Inflammatory macrophage (primary cell): ENCODE measurements around the gene AQP5.
A peak's percentile ranks its signal among the peaks of the same experiment; 100 is the strongest.
"Not testable (repeated sequence)": the region's sequence is repeated elsewhere in the genome, so short reads cannot be mapped to it uniquely, and the experiment has no call there.

Experiments used
- DNase-seq, 2 donors: peaks; one replicate each; pipeline ENCODE4 v3.0.0-alpha.2; 2020 to 2022

Gene AQP5

DNA sequence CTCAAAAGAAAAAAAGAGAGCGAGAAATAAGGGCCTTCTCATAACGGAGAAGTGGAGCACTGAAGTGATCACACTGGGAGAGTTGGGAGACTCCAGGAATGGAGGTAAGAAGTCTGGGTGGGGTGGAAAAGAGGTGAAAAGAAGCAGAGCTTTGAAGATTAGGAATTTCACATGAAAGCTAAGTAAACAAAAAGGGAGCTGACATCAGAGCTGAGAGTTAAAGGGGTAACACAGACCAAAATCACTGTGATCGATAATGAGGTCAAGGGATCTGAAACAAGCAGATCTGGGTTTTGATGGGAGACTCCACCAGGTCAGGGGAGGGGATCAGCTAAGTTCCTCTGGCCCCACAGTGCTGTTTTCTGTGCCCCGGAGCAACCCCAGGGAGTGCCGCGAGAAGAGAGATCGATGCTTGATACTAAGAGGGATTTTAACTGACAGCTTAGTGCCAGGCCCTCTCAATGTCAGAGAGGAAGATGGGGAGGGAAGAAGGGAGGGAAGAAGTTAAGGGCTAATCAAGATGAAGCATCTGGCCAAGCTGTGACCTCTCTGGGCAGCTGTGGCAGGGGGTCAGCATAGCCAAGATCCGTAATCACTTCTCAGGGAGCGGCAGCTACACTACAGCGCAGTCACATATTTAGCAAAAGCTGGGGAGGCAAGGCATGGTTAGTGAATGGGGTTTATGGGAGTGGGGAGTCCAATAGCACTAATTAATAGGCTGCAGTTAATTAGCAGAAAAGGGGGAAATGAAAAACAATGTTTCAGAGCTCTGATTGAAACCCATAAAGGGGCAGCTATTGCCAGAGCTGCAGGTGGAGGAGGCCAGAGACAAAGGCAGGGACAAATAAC is 19.1 kb downstream of the AQP5 start:
- no peak for DNase-seq

DNA sequence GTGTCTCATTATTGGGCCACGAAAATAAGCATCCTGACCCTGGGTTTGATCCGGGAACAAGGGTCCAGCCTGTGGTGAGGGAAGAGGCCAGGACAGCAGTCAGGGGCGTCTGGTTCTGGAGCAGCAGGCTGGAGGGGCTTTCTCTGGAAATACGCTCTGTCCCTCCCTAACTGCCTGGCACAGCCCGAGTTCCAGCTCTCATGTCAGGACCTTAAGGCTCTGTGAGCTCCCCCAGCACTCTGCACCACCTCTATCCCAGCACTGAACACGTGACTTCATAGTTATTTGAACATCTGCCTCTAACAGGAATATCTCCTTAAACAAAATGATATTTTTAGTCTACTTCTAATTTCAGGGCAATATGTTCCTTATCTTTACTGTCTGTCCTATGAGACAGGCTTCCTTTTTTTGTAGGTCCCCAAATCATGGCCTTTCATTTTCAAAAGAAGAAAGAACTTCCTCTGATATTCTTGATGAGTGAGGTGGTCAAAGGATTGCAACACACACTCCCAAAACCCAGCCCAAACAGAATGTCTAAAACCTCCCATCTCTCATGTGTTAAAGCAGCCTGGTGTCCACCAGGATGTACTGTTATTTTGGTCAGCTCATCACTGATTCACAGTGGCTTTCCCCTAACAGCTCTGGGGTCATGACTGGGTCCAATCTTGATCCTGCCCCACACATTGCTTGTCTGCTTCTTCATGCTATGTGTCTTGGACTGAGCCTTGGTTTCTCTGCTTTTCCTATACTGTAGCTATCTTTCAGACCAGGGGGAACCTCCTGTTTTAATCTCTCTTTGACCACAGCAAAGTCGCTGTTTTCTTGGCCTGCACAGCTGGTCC is 20.8 kb downstream of the AQP5 start:
- peak; percentile 62 to 69 for DNase-seq

DNA sequence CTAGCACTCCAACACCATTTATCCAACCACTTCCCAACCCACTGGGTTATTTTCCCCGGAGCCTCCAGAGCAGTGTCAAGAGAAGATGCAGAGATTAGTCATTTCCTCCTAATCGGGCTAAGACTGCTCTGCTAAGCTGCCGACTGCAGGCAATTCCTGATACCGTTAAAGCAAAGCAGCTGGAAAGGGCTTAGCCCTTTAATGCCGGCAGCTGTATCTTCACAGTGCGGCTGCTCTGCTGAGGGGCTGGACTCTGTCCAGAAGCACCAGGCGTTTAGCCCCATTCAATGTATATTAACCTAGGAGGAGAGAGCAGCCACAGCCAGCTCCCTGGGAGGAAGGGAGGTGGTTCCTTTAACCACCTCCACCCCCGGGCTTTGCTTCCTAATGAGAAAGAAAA is 22.2 kb downstream of the AQP5 start:
- DNase-seq = peak; percentile 27 to 54

DNA sequence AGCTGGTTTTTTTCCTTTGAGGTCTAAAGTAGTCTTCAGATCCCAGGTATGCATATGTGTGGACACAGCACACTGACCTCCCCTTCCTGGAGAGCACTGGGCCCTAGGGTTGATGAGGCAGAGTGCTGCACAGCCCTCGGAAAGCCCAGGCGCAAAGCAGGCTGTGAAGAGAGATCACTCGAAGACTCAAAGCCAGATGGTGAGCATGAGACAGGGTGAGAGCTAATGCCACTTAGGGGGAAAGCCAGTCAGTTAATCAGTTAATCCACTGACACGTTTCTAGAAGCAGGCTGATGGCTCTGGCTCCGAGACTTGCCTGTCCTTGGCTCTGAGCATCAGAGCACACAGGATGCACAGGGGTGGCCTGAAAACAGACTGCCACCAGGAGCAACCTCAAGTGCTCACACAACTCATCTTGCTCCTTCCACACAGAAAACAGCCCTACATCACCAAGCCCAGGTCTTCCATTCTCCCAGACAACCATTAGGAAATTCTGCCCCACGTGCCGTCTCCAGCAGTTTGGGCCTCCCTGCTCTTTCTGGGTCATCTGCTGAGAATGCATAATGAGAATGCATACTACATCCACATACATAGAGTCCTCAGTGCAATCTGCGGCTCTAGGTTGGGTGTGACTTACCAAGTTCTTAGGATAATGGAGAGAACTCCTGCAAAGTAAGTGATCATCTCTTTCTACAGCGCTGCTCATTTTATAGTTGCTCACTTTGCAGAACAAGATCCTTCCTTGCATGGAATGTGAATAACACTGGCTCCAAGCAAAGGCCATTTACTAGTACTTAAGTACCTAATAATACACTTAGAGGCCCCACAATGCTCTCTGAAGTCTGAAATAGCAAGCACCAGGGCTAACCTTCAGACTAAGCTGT is 23.0 kb downstream of the AQP5 start:
- no peak for DNase-seq

DNA sequence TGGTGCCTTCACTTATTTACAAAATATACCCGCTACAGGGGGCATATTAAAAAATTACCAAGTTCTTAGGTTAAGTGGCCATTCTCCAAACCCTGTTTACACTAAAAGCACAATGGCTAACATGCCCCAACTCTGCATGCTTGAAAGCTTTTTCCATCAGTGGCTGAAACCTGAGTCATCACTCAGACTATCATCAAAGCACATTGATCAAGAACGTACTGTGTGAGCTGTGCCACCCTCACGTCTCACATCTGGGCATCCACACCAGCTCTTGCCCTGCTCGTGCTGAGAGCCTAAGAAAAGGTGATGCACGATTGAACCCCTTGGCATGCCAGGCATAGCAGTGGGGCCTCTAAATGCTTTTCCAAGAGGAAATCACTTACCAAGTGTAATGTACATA is 24.3 kb downstream of the AQP5 start:
- no peak for DNase-seq

DNA sequence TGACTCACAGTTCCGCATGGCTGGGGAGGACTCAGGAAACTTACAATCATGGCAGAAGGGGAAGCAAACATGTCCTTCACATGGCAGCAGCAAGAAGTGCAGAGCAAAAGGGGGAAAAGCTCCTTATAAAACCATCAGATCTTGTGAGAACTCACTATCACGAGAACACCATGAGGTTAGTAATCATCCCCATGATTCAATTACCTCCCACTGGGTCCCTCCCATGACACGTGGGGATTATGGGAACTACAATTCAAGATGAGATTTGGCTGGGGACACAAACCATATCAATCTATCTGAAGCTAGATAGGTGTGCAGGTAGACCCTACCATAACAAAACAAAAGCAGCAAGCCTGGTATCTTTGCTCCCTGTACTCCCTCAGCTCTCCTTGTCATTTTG is 24.8 kb downstream of the AQP5 start:
- peak; percentile 74 to 83 for DNase-seq

DNA sequence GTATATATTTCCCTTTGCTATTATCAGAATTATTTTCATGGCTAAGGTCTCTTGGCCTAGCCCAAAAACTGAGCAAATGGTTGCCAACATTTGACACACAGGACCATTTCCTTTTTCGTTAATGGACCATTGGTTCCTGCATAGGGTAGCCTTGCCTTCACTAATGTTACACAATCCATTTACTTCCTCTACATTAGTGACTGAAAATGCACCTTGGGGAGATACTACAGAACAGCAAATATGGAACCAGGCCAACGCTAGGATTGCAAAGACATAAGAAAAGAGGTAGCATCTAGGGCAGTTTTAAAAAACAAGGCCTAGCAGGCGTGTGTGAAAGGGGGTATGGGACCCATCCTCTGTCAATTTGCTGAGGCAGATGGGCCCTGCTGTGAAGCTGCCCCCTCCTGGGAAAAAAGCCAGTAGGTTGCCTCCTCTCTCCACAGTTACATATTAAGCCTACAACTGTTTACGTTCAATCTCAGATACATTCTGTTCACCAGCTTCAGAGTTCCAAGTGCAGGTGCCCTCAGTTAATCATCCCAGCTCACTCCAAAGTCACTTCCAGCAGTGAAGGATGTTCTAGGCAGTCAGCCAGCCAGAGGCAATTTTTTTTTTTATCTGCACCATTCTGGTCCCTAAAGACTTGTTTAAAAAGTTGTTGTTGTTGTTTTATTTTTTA is 26.1 kb downstream of the AQP5 start:
- peak; percentile 75 to 80 for DNase-seq

DNA sequence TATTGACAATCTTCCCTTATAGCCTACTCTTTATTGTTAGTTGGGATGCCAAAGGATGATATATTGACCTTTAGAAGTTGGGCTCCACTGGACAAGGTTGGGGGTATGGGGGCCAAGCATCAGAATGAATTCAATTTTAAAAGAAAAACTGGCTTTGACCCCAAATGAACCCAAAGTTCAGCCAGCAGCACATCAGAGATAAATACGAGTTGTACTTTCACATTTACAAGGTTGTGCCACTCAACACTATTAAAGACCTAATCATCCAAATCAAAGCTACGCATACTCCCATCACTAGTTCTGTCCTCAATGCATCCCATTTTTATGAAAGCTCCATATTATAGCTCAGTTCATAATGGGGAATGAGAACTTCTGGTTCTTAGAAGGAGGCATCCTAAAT is 27.7 kb downstream of the AQP5 start:
- DNase-seq = not testable (repeated sequence)

DNA sequence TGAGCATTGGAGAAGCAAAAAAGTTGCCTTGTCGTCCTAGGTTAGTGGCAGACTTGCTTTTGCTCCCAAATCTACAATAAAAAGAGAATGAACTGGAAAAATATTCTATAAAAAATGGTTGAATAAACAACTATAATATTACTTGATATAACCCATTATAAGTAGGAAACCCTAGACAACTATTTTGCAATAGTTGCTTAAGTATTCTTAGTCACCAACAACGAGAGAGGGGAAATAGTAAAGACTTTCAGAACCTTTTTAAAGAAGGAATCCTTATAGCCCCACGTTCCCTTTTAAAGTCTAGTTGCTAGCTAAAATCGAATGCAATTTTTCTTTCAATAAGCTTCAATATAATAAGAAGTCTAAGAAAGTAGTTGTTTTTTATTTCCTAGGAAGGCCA is 28.6 kb downstream of the AQP5 start:
- peak; percentile 32 to 79 for DNase-seq

DNA sequence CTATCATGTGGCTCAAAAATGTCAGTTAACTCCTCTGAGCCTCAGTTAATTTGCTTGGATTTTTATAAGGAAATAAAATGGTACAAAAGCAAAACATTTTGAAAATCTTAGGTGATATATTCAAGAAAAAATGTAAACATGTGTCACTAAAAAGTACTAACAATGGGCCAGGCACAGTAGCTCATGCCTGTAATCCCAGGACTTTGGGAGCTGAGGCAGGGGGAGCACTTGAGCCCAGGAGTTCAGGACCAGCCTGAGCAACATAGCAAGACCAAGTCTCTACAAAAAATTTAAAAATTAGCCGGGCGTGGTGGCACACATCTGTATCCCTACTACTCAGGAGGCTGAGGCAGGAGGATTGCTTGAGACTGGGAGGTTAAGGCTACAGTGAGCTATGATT is 36.8 kb downstream of the AQP5 start:
- no peak for DNase-seq

DNA sequence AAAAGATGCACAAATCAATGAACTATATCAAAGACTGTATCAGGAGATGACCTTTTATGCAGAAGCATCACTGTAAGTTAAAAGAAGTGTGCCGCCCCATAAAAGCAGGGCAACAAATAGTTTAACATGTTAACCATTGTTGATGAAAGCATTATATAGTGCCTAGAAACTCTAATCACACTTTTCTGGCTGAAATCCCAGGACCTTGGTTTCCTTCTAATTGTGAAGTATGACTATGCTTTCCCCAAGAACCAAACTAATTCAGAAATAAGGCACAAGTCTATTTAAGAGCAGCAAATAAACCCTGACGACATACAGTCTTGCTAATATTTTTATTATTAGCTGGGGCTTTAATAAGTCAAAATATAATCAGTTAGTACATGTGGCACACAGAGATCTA is 41.9 kb downstream of the AQP5 start:
- no peak for DNase-seq

DNA sequence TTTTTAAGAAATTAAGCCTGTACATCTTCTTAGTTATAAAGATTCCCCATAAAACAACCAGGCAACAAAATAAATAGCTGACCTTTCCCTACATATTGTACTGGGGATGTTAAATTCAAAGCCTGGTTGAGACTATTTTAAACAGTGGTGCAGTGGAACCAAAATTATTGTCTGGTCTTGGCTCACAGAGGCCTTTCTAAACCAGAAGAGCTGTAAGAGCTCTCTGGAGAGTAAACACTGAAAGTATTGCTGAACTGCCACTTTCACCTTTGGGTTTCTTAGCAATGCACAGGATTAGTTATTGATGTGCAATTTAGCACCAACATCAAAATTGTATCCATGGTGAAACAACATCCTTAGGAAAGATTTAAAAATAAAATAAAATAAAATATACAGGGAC is 43.0 kb downstream of the AQP5 start:
- DNase-seq = no peak

DNA sequence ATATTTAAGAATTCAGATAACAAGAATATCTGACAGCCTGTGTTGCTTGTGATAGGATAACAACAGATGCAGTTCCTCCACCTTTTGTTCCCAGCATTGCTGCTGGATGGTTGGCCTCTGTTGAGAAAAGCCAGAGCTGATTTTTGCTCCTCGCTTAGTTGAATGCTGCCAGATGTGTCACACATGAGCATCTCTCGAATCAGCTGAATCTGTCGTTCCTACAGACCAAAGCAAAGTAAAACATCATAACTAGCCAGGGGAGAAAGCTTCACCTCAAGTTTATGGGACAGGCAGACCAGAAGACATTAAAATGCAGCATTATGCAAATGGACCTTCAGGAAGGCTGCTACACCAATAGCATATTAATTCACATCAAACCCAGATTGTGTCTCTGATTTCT is 43.5 kb downstream of the AQP5 start:
- DNase-seq = no peak

DNA sequence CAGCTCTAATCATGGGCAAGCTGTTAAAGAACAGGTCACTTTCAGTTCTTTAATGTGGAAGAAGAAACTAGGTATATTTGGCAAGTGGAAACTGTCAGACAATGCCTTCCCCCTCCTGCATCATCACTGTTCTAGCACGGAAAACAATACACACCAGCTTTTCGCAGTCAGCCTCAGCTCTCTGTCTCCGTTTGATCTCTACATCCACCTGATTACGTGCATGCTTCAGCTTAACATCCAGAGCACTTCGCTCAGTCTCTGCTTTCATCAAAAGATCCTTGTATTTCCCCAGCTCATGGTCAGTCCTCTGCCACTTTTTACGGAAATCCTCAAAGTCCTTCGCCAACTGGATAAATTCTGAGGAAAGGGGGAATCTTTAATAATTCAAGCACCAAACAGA is 44.6 kb downstream of the AQP5 start:
- DNase-seq = no peak

DNA sequence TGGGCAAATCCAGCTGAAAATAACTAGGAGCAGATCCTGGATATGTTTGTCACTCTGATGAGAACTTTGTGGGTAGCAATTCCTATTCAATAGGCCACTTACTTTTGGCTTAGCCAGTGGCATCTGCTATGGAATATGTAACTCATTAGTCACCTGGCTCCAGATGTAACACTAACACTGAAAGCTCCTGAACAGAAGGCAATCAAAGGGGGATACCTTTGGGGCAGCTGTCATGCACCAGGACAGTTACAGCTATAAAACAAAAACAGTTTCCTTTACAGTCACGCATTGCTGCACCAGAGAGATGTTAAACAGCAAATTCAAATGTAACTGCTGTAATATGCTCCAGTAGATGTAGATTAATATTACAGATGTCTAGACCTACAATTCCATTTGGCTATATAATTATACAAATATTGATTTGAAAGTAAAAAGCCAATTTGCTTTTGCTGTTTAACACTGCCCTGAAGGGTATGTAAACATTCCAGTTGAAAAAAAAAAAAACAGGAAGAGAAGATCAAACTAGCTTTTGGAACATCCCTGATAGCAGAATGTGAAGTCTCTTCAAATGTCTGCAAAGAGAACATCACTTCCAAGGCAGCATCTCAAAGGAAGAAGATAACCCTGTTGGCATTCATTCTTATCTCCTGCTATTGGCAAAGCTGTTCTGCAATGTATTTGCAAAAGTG is 45.2 kb downstream of the AQP5 start:
- no peak for DNase-seq

DNA sequence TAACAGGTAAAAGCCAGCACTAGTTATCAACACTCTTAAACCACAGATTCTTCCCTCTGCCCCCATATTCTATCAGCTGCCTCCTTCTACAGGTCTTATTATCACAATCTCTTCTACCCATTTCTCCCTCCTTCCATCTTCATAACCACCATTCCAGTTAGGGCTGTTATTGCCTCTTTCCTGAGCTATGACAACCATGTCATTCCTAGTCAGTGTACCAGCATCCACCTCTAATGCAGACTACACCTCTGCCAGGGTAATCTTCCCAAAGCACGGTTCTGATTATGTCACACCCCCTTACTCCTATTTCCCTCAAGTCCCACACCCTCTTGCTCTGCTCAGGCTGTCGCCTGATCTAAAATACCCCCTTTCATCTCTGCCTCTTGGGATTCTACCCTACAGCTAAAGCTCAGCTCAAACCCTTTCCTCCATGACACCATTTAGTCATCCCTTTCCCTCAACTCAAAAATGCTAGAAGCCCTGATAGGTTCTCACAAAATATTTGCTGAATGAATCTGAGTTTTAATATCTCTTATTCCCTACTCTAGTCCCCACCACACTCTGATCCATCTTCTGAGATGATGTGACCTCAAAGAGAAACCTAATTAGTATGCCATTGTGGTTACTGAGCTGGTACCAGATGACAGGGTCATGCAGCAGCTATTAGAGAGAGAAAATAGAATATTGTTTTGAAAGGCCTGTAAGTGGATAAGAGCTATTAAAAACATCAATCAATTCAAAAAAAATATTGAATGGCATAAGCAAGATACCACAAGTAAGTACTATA is 51.9 kb downstream of the AQP5 start:
- DNase-seq = no peak

DNA sequence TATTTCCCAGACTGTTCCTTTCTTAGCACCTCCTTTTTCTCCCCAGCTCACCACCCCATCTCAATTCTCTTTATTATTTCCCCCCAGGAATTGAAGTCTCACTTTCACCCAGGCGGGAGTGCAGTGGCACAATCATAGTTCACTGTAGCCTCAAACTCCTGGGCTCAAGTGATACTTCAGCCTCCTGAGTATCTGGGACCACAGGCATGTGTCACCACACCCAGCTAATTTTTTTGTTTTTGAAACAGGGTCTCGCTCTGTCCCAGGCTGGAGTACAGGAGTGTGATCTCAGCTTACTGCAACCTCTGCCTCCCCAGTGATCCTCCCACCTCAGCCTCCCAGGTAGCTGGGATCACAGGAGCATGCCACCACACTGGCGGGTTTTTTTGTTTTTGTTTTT is 52.7 kb downstream of the AQP5 start:
- DNase-seq = no peak
